Measurements from ENCODE around the gene SMIM32. TPM values are rescaled to one million over a fixed set of nuclear protein-coding genes. Genes with fewer than 3 reads are reported as not detected.

The SMIM32 gene
- total RNA-seq, 1 donor from 2014 or later: not detected

DNA sequence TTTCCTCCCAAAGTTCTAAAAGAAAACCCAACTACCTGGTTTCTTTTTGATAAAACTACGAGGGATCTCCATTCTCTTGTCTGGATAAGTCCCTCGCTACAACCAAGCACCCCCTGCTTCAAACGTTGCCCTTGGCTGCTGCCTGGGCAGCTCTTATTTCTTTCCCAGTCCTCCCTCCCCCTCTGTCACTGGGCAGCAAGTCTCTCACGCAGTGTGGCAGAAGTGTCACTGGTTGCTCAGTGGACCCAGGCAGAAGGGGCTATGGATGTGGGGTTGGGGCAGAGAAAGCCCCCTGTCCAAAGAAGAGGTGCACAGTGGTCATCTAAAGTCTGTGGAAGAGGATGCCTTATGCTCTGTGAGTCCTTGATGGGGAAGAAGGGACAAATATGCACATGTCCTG is 7.2 kb upstream of the SMIM32 start:
- no peak overlapping the region for H3K27ac Mint-ChIP-seq (ENCODE audit: unreplicated experiment)
- no peak overlapping the region for H3K4me3 Mint-ChIP-seq (ENCODE audit: unreplicated experiment)
- no peak for DNase-seq (ENCODE audit: low spot score)
- TF ChIP-seq, protein P1, sequence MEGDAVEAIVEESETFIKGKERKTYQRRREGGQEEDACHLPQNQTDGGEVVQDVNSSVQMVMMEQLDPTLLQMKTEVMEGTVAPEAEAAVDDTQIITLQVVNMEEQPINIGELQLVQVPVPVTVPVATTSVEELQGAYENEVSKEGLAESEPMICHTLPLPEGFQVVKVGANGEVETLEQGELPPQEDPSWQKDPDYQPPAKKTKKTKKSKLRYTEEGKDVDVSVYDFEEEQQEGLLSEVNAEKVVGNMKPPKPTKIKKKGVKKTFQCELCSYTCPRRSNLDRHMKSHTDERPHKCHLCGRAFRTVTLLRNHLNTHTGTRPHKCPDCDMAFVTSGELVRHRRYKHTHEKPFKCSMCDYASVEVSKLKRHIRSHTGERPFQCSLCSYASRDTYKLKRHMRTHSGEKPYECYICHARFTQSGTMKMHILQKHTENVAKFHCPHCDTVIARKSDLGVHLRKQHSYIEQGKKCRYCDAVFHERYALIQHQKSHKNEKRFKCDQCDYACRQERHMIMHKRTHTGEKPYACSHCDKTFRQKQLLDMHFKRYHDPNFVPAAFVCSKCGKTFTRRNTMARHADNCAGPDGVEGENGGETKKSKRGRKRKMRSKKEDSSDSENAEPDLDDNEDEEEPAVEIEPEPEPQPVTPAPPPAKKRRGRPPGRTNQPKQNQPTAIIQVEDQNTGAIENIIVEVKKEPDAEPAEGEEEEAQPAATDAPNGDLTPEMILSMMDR (IDR thresholded peaks at IDR 0.05; ENCODE audit: unreplicated experiment): no peak
- peaks cover 10% of the 10 kb centered on the region for H3K27me3 Mint-ChIP-seq (ENCODE audit: unreplicated experiment)
- peaks cover 11% of the 10 kb centered on the region for H3K4me1 Mint-ChIP-seq (ENCODE audit: unreplicated experiment)
- H3K36me3 Mint-ChIP-seq (ENCODE audit: low read depth, unreplicated experiment): no peaks in the 10 kb centered on the region
- H3K9me3 Mint-ChIP-seq (ENCODE audit: unreplicated experiment): no peaks in the 10 kb centered on the region

DNA sequence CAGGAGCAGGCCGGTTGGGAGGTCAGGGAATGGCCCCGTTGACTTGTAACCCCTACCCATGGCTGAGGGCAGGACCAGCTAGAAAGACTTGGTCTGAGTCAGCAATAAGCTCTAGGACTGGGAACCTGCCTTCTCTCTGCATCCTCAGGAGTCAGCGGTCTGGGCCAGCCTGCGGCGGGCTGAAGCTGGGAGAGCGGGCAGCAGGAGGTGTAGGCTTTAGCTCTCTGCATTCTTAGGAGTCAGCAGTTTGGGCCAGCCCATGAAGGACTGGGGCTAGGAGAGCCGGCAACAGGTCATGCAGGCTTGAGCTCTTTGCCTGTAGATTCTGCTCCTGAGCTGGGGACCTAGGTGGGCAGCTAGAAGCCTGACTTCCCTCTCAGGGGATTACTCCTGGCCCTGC is 6.4 kb upstream of the SMIM32 start:
- Mint-ChIP-seq H3K27ac (ENCODE audit: unreplicated experiment) (no peak overlapping the region), H3K27me3 (ENCODE audit: unreplicated experiment) (peaks cover 10% of the 10 kb centered on the region)

DNA sequence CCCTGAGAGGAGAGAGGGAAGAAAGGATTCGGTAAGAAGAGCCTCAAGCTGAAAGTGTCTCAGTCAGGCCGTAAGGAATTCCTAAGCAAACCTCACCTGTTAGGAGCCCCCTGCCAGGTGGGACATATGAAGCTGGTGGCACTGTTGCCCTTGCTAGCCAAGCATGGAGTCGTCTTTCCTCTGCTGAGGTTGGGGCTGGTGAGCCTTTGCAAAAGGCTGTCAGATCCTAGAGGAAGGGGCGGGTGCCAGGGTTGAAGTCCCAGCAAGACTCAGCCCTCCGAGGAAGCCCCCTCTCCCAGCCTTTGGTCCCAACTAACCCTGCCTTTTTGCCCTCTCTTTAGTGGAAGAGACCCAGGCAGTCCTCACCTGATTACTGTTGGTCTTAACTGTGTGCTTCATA is 5.5 kb upstream of the SMIM32 start:
- Mint-ChIP-seq H3K27ac (ENCODE audit: unreplicated experiment) (no peak overlapping the region), H3K36me3 (ENCODE audit: low read depth, unreplicated experiment) (peaks cover 6% of the 10 kb centered on the region), H3K4me1 (ENCODE audit: unreplicated experiment) (peaks cover 7% of the 10 kb centered on the region), H3K27me3 (ENCODE audit: unreplicated experiment) (peaks cover 13% of the 10 kb centered on the region), H3K9me3 (ENCODE audit: unreplicated experiment) (no peaks in the 10 kb centered on the region), H3K4me3 (ENCODE audit: unreplicated experiment) (no peak overlapping the region)
- DNase-seq (ENCODE audit: low spot score): no peak
- TF ChIP-seq, protein P1 (IDR thresholded peaks at IDR 0.05; ENCODE audit: unreplicated experiment): no peak

More for the DNA sequence above, 6.4 kb upstream of the SMIM32 start:
- TF ChIP-seq, protein P1 (IDR thresholded peaks at IDR 0.05; ENCODE audit: unreplicated experiment): no peak
- no peak for DNase-seq (ENCODE audit: low spot score)
- Mint-ChIP-seq H3K36me3 (ENCODE audit: low read depth, unreplicated experiment) (no peaks in the 10 kb centered on the region), H3K4me1 (ENCODE audit: unreplicated experiment) (peaks cover 11% of the 10 kb centered on the region), H3K9me3 (ENCODE audit: unreplicated experiment) (no peaks in the 10 kb centered on the region), H3K4me3 (ENCODE audit: unreplicated experiment) (no peak overlapping the region)

DNA sequence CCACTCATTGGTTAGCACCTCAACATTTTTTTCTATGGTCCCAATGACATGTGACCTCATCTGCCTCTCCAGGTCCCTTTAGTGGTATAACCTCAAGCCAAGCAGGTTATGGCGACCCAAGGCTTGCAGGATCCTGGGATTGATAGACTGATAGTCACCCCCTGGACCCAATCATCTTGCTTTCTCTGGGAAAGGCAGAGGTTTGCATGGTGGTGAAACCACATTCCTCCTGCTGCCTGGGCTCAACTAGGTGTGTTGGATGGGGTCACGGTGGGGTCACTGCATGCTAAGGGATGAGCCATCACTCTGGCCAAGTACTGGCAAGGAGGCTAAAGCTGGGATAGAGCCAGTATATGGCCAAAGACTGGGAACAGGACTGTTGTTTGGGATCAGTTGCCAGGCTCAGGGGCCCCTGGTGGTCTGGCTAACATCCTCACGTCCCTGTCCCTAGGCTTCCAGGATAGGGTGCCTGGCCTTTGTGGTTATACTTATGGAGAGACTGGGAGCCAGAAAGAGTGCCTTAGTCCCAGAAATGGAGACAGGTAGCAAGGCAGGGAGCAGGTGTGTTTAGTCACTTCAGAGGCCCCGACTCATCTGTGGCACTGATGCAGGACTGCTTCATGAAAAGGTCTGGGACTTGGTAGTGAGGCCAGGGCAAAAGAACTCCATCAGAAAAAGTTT is 4.6 kb upstream of the SMIM32 start:
- H3K36me3 Mint-ChIP-seq (ENCODE audit: low read depth, unreplicated experiment): peaks cover 6% of the 10 kb centered on the region
- H3K4me3 Mint-ChIP-seq (ENCODE audit: unreplicated experiment): no peak overlapping the region
- no peak overlapping the region for H3K27ac Mint-ChIP-seq (ENCODE audit: unreplicated experiment)
- DNase-seq (ENCODE audit: low spot score): no peak
- H3K9me3 Mint-ChIP-seq (ENCODE audit: unreplicated experiment): no peaks in the 10 kb centered on the region
- no peaks in the 10 kb centered on the region for H3K4me1 Mint-ChIP-seq (ENCODE audit: unreplicated experiment)
- peaks cover 11% of the 10 kb centered on the region for H3K27me3 Mint-ChIP-seq (ENCODE audit: unreplicated experiment)
- TF ChIP-seq, protein P1 (IDR thresholded peaks at IDR 0.05; ENCODE audit: unreplicated experiment): no peak

DNA sequence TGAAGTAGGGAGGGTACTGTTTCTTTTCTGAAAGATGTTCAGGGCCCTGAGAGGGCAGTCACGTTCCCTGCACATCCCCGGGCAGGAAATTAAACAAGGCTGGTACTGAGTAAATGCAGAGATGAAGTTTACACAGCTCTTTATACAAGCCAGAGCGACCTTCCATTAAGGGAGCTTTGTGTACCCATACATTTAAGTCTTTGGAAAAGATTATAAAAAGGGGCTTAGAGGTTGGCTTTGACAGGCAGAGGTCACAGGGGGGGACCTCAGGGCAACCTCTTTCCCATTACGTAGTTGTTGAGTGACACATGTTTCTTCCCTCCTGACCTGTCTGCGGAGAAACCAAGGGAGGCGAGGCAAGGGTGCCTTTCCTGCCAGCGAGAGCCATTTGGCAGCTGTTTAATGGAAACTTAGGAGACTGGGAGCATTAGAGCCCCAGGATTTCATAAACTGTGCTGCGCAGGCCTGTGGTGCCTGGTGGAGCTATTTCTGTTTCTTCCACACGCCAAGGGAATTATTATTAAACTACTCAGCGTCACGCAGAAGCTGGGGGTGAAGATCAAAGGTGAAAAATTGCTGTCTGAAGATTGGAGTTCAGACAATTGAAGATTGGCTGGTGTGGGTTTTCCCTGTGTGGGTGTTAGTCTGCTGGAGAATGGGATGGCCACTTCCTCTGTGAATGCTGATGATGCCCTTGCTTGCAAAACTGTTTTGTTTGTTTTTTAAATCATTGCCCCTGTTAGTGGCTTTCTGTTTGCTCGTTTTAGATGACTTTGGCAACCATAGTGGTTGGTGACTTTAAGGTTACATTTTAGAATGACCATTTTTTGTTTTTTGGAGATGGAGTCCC is 3.2 kb upstream of the SMIM32 start:
- no peak overlapping the region for H3K4me3 Mint-ChIP-seq (ENCODE audit: unreplicated experiment)
- H3K9me3 Mint-ChIP-seq (ENCODE audit: unreplicated experiment): no peaks in the 10 kb centered on the region
- H3K27ac Mint-ChIP-seq (ENCODE audit: unreplicated experiment): no peak overlapping the region
- peaks cover 6% of the 10 kb centered on the region for H3K4me1 Mint-ChIP-seq (ENCODE audit: unreplicated experiment)
- no peak for DNase-seq (ENCODE audit: low spot score)
- H3K36me3 Mint-ChIP-seq (ENCODE audit: low read depth, unreplicated experiment): peaks cover 6% of the 10 kb centered on the region
- TF ChIP-seq, protein P1 (IDR thresholded peaks at IDR 0.05; ENCODE audit: unreplicated experiment): no peak
- H3K27me3 Mint-ChIP-seq (ENCODE audit: unreplicated experiment): peaks cover 14% of the 10 kb centered on the region

Measured in endothelial cell (in vitro differentiated cells).